Motor neuron (in vitro differentiated cells): Measurements from ENCODE around the gene MT1H. TPM values are rescaled to one million over a fixed set of nuclear protein-coding genes. Genes with fewer than 3 reads are reported as not detected.
"Not testable (repeated sequence)": the region's sequence is repeated elsewhere in the genome, so short reads cannot be mapped to it uniquely, and the experiment has no call there.

Source experiments
- ATAC-seq, 8 experiments: fragments of 200-7000 bp; cut with Tn5 transposase; replicated peaks in 6 of 8; 2 replicates each; pipeline ENCODE4 v1.8.0; 2021; ENCODE audit warnings: mild to moderate bottlenecking in 8 of 8, moderate library complexity in 8 of 8
- H3K27ac ChIP-seq, 2 donors: fragments of 250-450 bp; sonication (Bioruptor Pico); 2 replicates each; pipeline ENCODE4 v1.9.0; 2021; ENCODE audit warnings: antibody characterized with exemption in 2 of 2, mild to moderate bottlenecking in 2 of 2, moderate library complexity in 1 of 2
- H3K4me1 ChIP-seq, 2 donors: fragments of 250-450 bp; sonication (Bioruptor Pico); replicated peaks in 1 of 2; 2 replicates each; pipeline ENCODE4 v1.6.1; 2021; ENCODE audit warnings: antibody characterized with exemption in 2 of 2, mild to moderate bottlenecking in 2 of 2, moderate library complexity in 1 of 2
- H3K4me3 ChIP-seq, 5 donors: fragments of 250-450 bp; sonication (Bioruptor Pico); 2 replicates each; pipeline ENCODE4 v1.9.0; 2021; ENCODE audit warnings: antibody characterized with exemption in 5 of 5, mild to moderate bottlenecking in 5 of 5, moderate library complexity in 4 of 5
- WGBS, 10 experiments: fragments of 450-650 bp; shearing (Covaris generic); methylation state at CpG; one replicate each; pipeline ENCODE4 v1.0.0; 2022; 5-methylcytosine and 5-hydroxymethylcytosine counted together
- in situ Hi-C, 9 experiments: fragments of 400-800 bp; cut with MboI; loops; one replicate each; pipeline ENCODE4 v1.15.0; 2021; ENCODE audit warnings: low sequenced_read_pairs in 9 of 9, low pct_unique_long_range_greater_than_20kb in 2 of 9; ENCODE audit not compliant: unreplicated experiment in 9 of 9
- total RNA-seq, 8 experiments: library from RNA; unstranded; fragments of 300-600 nt; gene quantifications; 2 replicates each; pipeline versions ENCODE4 v1.2.3 to v1.2.4, GENCODE V29; 2022

MT1H gene
- total RNA-seq, 8 experiments from 2014 or later: 0.66 to 9.9 TPM; not detected in 6

DNA sequence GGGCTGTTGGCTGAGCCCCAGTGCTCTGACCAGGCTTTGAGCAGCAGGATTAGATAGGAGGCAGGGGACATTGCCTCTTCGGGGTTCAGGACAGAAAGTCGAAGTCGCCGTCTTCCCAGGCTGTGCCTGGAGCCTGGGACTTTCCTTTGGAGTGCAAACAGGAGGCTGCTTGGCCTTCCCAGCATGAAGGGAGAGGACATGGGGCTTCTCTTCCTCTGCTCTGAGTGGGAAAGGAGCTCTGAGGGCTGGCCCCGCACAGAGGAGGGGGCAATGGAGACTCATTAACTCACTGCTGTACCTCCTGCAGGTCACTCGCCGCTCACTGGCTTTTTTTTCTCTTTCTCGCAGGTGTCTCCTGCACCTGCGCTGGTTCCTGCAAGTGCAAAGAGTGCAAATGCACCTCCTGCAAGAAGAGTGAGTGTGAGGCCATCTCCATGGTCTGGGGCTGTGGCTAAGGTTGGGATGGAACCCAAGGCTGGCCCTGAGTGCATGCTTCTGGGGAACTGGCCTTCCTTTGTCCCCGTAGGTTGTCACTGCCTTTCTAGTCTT lies 11.2 kb upstream of the MT1H start:
- in situ Hi-C loops: no loop called here
- H3K4me1 ChIP-seq: peaks cover 8 to 17% of the 10 kb centered on the region in 2 donors
- H3K27ac ChIP-seq: no peak overlapping the region
- WGBS, 10 experiments: 13 to 49% (median 20%) methylated on average over 2 to 8 of the region's 10 CpGs; no CpG with 5 or more reads in 4 of the 10 experiments
- H3K4me3 ChIP-seq: peak overlapping the region; percentile 27 to 36 (median 33)
- ATAC-seq: no peak

DNA sequence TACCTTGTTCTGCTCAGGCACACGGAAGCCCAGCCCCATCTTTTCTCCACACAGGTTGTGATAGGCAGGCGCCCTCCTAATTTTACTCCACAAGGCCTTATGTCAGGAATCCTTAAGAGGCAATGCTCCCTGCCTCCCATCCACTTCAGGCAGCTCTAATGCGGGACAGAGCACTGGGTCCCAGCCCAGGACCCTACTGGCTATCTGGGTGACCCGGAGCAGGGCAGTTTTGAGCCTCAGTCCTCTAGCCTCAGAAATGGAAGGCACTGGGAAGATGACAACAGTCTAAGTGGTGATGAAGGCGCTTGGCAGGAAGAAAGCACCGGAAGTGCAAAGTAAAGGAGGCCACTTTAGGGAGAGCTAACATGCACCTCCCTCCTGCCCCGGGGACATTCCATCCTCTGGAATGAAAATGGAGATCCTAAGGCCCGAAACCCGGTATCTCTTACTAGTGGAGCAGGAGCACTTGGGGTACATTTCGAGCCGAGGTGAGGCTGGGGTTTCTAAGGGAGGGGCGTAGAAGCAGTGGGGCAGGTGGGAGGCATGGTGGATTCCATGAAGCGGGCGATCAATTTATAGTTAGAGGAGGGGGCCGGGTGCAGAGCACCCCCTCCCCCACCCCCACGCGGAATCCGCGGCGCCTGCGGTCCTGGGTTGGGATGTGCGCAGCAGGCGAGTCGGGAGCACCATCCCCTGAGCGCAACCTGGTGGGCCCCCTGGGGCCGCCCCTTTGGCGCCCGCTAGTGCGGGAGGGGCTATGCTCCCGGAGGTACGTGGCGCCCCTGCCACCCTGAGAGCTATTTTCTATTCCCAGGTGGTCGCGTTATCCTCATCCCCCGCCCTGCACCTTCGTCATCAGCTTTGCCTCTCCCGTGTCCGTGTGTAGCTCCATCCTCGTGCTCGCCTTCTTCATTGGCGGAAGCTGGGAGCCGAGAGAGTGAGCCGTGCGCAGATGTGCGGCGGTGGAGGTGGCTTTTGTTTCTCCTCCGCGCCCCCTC lies 7.0 kb upstream of the MT1H start:
- WGBS, 10 experiments: 4 to 67% (median 18%) methylated on average over 1 to 9 of the region's 48 CpGs; no CpG with 5 or more reads in 4 of the 10 experiments
- peak in 5 of 8 experiments; percentile 81 to 83 (median 82) for ATAC-seq
- in situ Hi-C loops: no loop called here
- peaks cover 8 to 13% of the 10 kb centered on the region in 2 donors for H3K4me1 ChIP-seq
- no peak overlapping the region for H3K27ac ChIP-seq
- peak overlapping the region; percentile 16 to 44 (median 29) for H3K4me3 ChIP-seq

DNA sequence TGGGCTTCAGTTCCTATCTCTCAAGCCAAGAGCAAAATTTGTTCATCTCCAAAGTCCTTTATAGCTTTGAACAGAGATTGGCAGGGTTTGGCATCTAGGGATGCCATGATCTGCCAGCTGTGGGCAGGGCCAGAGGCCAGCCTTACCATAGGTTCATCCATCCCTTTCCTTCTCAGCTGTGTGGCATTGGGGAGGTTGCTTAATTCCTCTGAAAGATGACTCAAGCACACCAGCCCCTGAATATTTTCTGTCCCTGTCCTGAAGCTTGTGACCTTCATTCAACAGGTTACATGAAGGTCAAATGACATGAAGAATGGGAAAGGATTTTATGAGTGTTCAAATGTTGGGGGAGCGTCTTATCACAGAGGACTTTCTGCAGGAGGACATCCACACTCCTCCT lies 5.1 kb upstream of the MT1H start:
- WGBS, 10 experiments: 67 to 90% (median 73%) methylated on average over 1 of the region's 1 CpG; no CpG with 5 or more reads in 6 of the 10 experiments
- in situ Hi-C loops: no loop called here
- Histone ChIP-seq H3K27ac (no peak overlapping the region), H3K4me1 (peaks cover 5 to 11% of the 10 kb centered on the region in 2 donors), H3K4me3 (no peak overlapping the region)
- ATAC-seq: no peak

DNA sequence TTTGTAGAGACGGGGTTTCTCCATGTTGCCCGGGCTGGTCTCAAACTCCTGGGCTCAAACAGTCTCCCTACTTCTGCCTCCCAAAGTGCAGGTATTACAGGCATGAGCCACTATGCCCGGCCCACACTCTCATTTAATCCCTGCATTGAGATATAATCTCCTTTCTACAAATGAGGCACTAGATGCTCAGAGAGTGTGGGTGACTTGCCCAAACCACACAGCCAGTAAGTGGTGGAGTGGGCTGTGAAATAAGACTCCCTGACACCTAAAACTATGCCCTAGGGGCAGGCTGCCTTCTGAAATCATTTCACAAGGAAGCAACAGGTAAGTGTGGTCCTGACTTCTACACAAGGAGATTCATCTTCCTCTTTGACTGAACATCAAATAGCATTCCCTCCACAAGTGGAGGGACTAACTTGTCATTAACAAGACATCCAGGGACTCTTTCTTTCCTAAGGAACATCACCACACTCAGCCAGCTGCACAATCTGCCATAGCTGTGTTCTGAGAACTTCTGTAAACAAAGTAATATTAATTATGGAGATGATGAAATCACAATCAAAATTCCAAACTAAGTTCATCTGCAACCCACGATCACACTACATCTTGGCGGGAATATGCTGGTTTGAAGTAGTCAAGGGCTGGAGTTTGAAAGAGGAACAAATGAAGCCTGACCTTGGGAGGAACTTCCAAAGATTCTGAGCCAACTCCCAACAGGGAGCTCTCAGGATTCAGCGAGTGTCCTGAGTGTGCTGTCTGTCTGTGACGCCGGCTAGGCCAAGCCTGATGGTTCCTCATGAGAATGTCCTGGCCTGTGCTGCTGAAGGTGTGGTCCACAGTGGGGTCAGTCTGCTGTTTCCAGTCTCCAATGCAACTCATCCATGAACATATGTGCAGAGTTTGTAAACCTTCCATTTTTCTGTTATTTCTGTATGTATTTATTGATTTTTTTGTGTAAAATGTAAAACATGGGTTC lies 4.0 kb upstream of the MT1H start:
- H3K27ac ChIP-seq, in situ Hi-C loops, ATAC-seq: not testable (repeated sequence)

DNA sequence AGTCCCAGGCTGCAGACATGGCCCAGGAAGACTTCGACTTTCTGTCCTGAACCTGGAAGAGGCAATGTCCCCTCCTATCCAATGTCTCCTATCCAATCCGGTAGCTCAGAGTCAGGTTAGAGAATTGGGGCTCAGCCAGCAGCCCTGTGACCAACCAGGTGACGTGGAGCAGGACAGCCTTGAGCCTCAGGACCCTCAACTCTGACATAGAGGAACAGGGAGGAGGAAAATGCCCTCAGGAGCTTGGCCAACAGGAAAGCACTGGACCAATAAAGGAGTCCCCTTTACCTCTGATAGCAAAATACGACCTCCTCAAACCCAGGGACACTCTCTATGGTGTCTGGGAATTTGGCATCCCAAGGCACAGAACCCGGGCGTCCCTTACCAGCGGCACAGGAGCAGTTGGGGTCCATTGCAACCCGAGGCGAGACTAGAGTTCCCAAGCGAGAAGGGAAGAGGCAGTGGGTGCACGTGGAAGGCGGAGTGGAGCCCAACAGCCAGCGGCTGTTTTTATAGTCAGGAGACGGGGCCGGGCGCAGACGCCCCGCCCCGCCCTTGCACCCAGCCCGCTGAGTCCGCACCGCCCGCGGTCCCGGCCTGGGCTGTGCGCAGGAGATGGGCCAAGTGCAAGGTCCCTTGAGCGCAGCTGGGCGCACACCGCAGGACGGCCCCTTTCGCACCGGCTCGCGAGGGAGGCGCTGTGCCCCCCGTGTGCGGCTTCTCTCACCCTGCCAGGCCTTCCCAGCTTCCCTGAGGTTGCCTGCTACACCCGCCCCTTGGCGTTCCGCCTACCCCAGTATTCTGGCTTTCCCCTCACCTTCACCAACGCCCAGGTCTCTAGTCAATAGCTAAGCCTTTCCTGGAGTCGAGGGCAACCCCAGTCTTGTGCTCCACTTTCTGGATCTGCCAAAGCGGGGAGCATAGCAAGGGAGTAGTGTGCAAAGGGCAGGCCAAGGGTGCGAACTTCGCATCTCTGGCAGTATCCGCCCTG lies 1.7 kb upstream of the MT1H start, which contains the start of gene MT1G:
TSS of gene MT1G (minus strand) at position 485 of the 991 bp plus-strand sequence. CDS start at position 413, 72 bp downstream.
- peak; percentile 59 to 93 (median 83) for ATAC-seq
- Histone ChIP-seq H3K4me3 (peak within 1 kb of the TSS in 1 of 5 donors; percentile 13), H3K4me1 (peaks cover 0 to 10% of the 10 kb centered on the region in 2 donors), H3K27ac (no peak within 1 kb of the TSS)
- in situ Hi-C loops: no loop called here
- 0 to 100% (median 36%) methylated on average over 1 to 14 of the region's 46 CpGs; no CpG with 5 or more reads in 2 of the 10 experiments for WGBS, 10 experiments

More for the DNA sequence above, 4.0 kb upstream of the MT1H start:
- H3K4me3 ChIP-seq: not testable (repeated sequence)
- 15 to 72% (median 45%) methylated on average over 2 to 7 of the region's 8 CpGs; no CpG with 5 or more reads in 4 of the 10 experiments for WGBS, 10 experiments
- H3K4me1 ChIP-seq: peaks cover 5 to 16% of the 10 kb centered on the region in 2 donors

DNA sequence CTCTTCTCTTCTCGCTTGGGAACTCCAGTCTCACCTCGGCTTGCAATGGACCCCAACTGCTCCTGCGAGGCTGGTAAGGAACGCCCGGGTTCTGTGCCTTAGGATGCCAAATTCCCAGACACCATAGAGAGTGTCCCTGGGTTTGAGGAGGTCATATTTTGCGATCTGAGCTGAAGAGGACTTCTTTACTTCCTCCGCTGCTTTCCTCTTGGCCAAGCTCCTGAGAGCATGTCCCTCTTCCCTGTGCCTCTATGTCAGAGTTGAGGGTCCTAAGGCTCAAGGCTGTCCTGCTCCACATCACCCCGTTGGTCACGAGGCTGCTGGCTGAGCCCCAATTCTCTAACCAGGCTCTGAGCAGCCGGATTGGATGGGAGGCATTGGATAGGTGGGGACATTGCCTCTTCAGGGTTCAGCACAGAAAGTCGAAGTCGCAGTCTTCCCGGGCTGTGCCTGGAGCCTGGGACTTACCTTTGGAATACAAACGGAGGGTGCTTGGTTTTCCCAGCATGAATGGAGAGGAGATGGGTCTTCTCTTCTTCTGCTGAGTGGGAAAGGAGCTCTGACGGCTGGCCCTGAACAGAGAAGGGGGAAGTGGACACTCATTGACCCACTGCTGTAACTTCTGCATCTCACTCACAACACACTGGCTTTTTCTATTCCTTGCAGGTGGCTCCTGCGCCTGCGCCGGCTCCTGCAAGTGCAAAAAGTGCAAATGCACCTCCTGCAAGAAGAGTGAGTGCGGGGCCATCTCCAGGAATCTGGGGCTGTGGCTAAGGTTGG lies 416 bp downstream of the MT1H start:
- 0 to 80% (median 14%) methylated on average over 1 to 9 of the region's 19 CpGs; no CpG with 5 or more reads in 3 of the 10 experiments for WGBS, 10 experiments
- Histone ChIP-seq H3K4me1 (peaks cover 8 to 18% of the 10 kb centered on the region in 2 donors), H3K27ac (no peak overlapping the region), H3K4me3 (no peak overlapping the region)
- in situ Hi-C loops: no loop called here
- no peak for ATAC-seq

DNA sequence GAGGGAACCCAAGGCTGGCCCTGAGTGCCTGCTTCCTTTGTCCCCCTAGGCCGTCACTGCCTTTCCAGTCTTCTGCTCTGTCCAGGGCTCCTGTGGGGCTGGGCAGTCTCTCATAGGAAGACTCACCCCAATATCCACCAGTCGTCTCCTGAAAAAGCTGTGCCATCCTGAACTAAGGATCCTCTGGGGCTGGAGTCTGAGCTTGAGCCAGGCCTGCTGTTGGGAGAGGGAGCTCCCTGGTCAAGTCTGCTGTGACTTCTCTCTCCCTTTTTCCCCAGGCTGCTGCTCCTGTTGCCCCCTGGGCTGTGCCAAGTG lies 963 bp downstream of the MT1H start:
- Histone ChIP-seq H3K4me1 (peaks cover 10 to 23% of the 10 kb centered on the region in 2 donors), H3K27ac (no peak overlapping the region), H3K4me3 (no peak overlapping the region)
- no peak for ATAC-seq
- 67% methylated on average over 1 of the region's 2 CpGs; no CpG with 5 or more reads in 9 of the 10 experiments for WGBS, 10 experiments
- in situ Hi-C loops: no loop called here

DNA sequence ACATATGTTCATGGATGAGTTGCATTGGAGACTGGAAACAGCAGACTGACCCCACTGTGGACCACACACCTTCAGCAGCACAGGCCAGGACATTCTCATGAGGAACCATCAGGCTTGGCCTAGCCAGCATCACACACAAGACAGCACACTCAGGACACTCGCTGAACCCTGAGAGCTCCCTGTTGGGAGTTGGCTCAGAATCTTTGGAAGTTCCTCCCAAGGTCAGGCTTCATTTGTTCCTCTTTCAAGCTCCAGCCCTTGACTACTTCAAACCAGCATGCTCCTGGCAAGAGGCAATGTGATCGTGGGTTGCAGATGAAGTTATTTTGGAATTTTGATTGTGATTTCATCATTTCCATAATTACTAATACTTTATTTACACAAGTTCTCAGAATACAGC lies 2.1 kb downstream of the MT1H start:
- H3K4me3 ChIP-seq, H3K27ac ChIP-seq, in situ Hi-C loops: not testable (repeated sequence)
- 28 to 67% (median 54%) methylated on average over 1 to 2 of the region's 2 CpGs; no CpG with 5 or more reads in 7 of the 10 experiments for WGBS, 10 experiments
- peaks cover 10 to 27% of the 10 kb centered on the region in 2 donors for H3K4me1 ChIP-seq
- ATAC-seq: peak in 1 of 8 experiments; percentile 6

DNA sequence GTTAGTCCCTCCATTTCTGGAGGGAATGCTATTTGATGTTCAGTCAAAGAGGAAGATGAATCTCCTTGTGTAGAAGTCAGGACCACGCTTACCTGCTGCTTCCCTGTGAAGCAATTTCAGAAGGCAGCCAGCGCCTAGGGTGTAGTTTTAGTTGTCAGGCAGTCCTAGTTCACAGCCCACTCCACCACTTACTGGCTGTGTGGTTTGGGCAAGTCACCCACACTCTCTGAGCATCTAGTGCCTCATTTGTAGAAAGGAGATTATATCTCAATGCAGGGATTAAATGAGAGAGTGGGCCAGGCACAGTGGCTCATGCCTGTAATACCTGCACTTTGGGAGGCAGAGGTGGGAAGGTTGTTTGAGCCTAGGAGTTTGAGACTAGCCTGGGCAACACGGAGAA lies 2.6 kb downstream of the MT1H start:
- H3K27ac ChIP-seq, H3K4me3 ChIP-seq, ATAC-seq, in situ Hi-C loops: not testable (repeated sequence)
- peaks cover 10 to 27% of the 10 kb centered on the region in 2 donors for H3K4me1 ChIP-seq
- WGBS, 10 experiments: 50 to 86% (median 71%) methylated on average over 1 to 2 of the region's 3 CpGs; no CpG with 5 or more reads in 4 of the 10 experiments

DNA sequence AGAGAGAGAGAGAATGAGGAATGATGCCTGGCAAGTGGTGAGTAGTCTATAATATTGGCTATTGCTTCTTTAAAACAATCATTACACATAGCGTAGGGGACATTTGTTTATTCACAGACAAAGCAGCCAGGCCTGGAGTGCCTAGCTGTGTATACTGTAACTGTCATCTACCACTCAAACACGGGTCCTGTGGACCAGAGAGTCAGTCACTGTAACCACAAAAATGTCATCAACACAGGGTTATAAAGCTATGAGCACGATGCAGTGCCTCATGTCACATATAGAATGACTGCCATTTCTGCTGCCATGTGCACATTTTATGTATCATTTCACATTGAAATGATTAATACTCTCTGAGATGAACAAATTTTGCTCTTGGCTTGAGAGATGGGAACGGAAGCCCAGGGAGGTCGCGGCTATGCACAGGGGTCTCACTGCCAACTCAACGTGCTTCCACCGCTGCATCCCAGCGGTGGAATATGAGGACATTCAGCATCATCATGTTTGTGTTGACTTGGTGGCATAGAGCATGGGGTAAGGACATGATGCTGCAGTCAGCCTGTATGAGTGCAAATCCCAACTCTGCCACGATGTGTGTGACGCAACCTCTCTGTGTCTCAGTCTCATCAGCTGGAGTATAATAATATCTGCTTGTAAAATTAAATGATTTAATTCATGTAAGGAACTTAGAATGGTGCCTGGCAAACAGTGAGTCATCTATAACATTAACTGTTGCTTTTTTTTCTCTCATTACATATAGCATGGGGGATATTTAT lies 3.3 kb downstream of the MT1H start:
- no peak for ATAC-seq
- no peak overlapping the region for H3K4me3 ChIP-seq
- in situ Hi-C loops: no loop called here
- H3K4me1 ChIP-seq: peaks cover 10 to 27% of the 10 kb centered on the region in 2 donors
- 30 to 87% (median 75%) methylated on average over 1 to 10 of the region's 11 CpGs for WGBS, 10 experiments
- H3K27ac ChIP-seq: no peak overlapping the region
